ENCODE measurements around the gene MOSPD2.

DNA sequence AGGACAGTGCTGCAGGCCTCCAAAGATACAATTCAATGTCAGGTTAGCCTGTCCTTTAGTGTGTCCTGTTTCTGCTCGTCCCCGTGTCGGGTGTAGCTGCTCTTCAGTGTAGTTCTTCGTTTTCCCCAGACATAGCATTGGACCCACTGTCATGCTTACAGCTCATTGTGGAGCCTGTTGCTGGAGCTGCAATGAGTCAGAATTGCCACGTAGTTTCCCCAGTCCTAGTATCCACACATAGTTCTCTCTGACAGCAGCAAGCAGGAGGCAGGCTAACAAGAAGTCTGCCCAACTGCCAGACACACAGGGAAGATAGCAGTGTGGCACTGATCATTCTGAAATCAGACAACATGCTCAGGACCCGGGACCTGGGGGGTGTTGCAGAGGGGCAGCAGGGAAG lies 49.2 kb downstream of the MOSPD2 start:
- no peak for TF ChIP-seq POLR2A (IDR thresholded peaks at IDR 0.05)
- TF ChIP-seq, protein P1, sequence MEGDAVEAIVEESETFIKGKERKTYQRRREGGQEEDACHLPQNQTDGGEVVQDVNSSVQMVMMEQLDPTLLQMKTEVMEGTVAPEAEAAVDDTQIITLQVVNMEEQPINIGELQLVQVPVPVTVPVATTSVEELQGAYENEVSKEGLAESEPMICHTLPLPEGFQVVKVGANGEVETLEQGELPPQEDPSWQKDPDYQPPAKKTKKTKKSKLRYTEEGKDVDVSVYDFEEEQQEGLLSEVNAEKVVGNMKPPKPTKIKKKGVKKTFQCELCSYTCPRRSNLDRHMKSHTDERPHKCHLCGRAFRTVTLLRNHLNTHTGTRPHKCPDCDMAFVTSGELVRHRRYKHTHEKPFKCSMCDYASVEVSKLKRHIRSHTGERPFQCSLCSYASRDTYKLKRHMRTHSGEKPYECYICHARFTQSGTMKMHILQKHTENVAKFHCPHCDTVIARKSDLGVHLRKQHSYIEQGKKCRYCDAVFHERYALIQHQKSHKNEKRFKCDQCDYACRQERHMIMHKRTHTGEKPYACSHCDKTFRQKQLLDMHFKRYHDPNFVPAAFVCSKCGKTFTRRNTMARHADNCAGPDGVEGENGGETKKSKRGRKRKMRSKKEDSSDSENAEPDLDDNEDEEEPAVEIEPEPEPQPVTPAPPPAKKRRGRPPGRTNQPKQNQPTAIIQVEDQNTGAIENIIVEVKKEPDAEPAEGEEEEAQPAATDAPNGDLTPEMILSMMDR (IDR thresholded peaks at IDR 0.05): no peak

Measured in vagina (tissue), 2 donors.